Cardiac muscle cell (in vitro differentiated cells and primary cell): Measurements from ENCODE around the gene F2R. TPM values are rescaled to one million over a fixed set of nuclear protein-coding genes. Genes with fewer than 3 reads are reported as not detected.

ENCODE experiments used
- DNase-seq, 2 donors: peaks; one replicate each; pipeline versions ENCODE4 v3.0.0 to v3.0.0-alpha.2; 2010 to 2017; ENCODE audit warnings: low read depth in 1 of 2, low spot score in 1 of 2
- H3K27ac ChIP-seq: fragments of 200-600 bp; sonication (generic); 2 replicates; pipeline ENCODE4 v1.5.1; 2016
- H3K27me3 ChIP-seq: fragments of 200-600 bp; sonication (generic); 2 replicates; pipeline ENCODE4 v1.6.0; 2016; ENCODE audit warnings: control low read depth
- H3K36me3 ChIP-seq: fragments of 200-600 bp; sonication (generic); 2 replicates; pipeline ENCODE4 v1.5.1; 2016; ENCODE audit warnings: control low read depth
- H3K4me1 ChIP-seq: fragments of 200-600 bp; sonication (generic); 2 replicates; pipeline ENCODE4 v1.8.1; 2017; ENCODE audit warnings: low read depth, mild to moderate bottlenecking, mixed run types
- H3K4me3 ChIP-seq: fragments of 200-600 bp; sonication (generic); 2 replicates; pipeline ENCODE4 v1.5.1; 2016; ENCODE audit warnings: mild to moderate bottlenecking
- H3K9me3 ChIP-seq: fragments of 200-600 bp; sonication (generic); 2 replicates; pipeline ENCODE4 v1.5.1; 2017; ENCODE audit warnings: low read depth, mild to moderate bottlenecking, control low read depth
- polyA plus RNA-seq: library from polyadenylated mRNA; unstranded; fragments of >200 nt; fragmentation: Nextera tagmentation; extraction: Ambion mirVana; gene quantifications from 2 replicates; pipeline ENCODE4 v1.2.1, GENCODE V29; 2016
- total RNA-seq: library from RNA; depleted of rRNA; stranded (reverse); fragments of >200 nt; gene quantifications from 2 replicates; pipeline ENCODE4 v1.2.3, GENCODE V29; 2016
- TF ChIP-seq, protein P1 (sequence below): IDR thresholded peaks from 2 replicates; pipeline ENCODE4 v1.5.1; 2012; ENCODE audit warnings: low read depth, mild to moderate bottlenecking, low read length

The F2R gene
- total and polyA plus RNA-seq, 2 experiments from 2014 or later: 13.4 to 16.6 TPM

DNA sequence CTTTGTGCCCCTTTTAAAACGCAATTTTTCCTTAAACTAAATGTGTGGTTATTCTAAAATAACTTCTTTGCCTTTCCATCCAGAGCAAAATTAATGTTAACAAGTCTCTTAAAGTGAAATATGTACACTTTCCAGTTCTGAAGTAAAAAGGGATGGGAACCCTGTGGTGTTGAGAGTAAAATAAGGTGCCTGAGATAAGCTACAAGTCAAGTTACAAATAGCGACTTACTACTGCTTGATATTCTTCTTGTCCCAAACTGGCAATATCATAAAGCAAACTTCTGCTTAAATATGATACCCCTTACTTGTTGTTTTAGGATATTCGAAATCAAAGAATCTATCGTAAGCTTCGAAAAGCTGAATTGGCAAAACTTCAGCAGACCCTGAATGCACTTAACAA is 18.3 kb upstream of the F2R start:
- Histone ChIP-seq H3K4me3 (no peak overlapping the region), H3K4me1 (no peaks in the 10 kb centered on the region), H3K9me3 (no peaks in the 10 kb centered on the region), H3K36me3 (no peaks in the 10 kb centered on the region), H3K27me3 (no peaks in the 10 kb centered on the region), H3K27ac (no peak overlapping the region)
- TF ChIP-seq, protein P1, sequence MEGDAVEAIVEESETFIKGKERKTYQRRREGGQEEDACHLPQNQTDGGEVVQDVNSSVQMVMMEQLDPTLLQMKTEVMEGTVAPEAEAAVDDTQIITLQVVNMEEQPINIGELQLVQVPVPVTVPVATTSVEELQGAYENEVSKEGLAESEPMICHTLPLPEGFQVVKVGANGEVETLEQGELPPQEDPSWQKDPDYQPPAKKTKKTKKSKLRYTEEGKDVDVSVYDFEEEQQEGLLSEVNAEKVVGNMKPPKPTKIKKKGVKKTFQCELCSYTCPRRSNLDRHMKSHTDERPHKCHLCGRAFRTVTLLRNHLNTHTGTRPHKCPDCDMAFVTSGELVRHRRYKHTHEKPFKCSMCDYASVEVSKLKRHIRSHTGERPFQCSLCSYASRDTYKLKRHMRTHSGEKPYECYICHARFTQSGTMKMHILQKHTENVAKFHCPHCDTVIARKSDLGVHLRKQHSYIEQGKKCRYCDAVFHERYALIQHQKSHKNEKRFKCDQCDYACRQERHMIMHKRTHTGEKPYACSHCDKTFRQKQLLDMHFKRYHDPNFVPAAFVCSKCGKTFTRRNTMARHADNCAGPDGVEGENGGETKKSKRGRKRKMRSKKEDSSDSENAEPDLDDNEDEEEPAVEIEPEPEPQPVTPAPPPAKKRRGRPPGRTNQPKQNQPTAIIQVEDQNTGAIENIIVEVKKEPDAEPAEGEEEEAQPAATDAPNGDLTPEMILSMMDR: no peak
- no peak for DNase-seq

DNA sequence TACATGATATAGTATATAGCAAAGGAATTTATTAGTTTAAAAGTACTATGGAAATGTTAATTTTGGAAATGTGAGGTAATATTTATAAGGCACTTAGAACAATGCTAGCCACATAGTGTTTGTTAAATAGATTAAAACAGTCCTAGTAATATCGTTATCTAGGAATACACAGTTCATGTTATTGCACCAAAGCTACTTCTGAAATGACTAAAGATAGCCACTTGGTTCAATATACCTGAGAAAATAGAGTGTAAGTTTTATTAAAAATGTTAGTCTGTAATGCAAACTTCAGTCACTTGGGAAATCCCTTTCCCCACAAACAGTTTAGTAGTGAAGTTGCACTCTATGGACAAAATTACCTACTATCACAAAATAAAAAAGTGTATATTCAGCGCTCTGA is 15.4 kb upstream of the F2R start:
- no peaks in the 10 kb centered on the region for H3K36me3 ChIP-seq
- TF ChIP-seq, protein P1: no peak
- H3K4me3 ChIP-seq: no peak overlapping the region
- H3K9me3 ChIP-seq: no peaks in the 10 kb centered on the region
- H3K27me3 ChIP-seq: no peaks in the 10 kb centered on the region
- H3K27ac ChIP-seq: no peak overlapping the region
- no peaks in the 10 kb centered on the region for H3K4me1 ChIP-seq
- DNase-seq: no peak

DNA sequence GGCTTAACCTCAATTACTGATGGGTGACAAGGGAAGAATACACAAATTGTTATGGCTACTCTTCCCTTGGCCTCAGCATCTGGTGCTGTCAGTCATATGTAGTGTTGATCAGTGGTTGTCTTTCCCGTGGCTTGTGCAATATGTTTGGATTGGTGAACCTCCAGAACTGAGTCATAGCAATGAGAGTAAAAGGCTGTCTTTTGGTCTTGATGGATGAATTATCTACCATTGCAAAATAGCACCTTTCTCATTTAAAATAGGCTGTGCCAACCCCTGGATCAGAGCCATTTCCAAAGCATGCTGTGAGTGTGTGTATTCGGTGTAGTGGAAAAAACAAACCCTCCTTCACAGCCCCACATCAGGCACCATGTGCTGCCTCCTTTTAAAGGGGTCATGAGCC is 14.6 kb upstream of the F2R start:
- Histone ChIP-seq H3K4me1 (no peaks in the 10 kb centered on the region), H3K27me3 (no peaks in the 10 kb centered on the region), H3K27ac (no peak overlapping the region), H3K36me3 (no peaks in the 10 kb centered on the region), H3K4me3 (no peak overlapping the region), H3K9me3 (no peaks in the 10 kb centered on the region)
- TF ChIP-seq, protein P1: no peak
- DNase-seq: peak in 1 of 2 donors; percentile 79

DNA sequence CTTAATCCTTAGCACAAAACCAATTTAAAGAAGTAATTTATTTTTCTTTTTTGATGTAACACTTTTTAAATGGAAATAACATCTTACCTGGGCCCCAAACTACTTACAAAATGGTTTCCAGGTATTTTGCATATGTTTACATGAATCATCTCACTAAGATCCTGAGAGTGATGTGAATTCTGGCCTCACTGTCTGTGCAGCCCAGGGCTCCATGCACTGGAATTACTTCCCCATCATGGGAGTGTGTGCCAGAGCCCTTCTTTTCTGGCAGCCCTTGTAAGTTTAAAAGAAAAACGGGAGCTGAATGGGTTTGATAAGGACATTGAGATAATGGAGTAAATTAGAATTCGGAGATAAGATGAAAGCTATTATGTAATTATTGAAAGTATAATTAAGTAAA is 12.2 kb upstream of the F2R start:
- Histone ChIP-seq H3K27ac (no peak overlapping the region), H3K36me3 (no peaks in the 10 kb centered on the region), H3K27me3 (no peaks in the 10 kb centered on the region), H3K9me3 (no peaks in the 10 kb centered on the region), H3K4me1 (no peaks in the 10 kb centered on the region), H3K4me3 (no peak overlapping the region)
- no peak for DNase-seq
- TF ChIP-seq, protein P1: no peak

DNA sequence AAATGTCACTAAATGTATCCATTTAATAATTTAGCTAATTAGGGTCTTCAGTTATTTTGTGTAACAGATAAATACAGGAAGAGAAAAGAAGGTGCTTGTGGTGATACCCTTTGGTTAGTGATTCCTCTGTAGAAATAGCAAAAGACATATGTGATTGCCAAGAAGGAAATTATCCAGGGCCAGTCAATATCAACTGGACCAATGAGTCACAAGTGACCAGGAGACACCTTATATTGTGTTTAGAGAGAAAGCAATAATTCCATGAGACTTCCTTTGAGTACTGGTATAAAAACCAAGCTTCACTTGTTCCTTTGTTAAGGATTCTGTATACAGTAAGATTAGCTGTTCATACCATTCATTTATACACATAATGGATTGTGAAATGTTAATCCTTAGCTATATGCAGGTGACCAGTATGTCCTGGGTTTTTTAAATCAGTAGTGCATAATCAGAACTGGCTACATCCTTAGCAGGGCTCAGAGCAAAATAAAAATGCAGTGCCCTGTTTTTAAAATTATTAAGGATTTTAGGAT is 11.7 kb upstream of the F2R start:
- H3K36me3 ChIP-seq: no peaks in the 10 kb centered on the region
- no peak overlapping the region for H3K27ac ChIP-seq
- H3K27me3 ChIP-seq: no peaks in the 10 kb centered on the region
- no peaks in the 10 kb centered on the region for H3K4me1 ChIP-seq
- TF ChIP-seq, protein P1: no peak
- no peak overlapping the region for H3K4me3 ChIP-seq
- H3K9me3 ChIP-seq: no peaks in the 10 kb centered on the region
- no peak for DNase-seq

DNA sequence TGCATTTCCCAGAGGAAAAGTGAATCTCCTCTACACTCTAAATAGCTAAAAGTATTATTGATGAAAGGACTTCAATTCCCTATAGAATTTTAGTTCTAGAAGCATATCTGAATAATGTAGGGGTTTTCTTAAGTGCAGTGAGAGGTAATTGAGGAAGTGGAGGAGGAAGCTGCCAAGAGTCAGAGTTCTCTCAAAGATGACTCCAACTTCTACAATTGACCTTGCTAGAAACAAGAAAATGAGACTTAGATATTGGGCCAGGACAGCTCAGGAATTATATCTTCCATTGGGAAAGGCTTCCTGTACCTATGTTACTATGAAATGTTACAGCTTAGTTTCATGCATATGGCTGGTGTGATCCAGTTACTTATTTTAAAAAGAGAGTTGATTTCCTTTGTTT is 10.4 kb upstream of the F2R start:
- H3K4me3 ChIP-seq: no peak overlapping the region
- TF ChIP-seq, protein P1: no peak
- H3K36me3 ChIP-seq: no peaks in the 10 kb centered on the region
- DNase-seq: no peak
- no peaks in the 10 kb centered on the region for H3K27me3 ChIP-seq
- no peaks in the 10 kb centered on the region for H3K4me1 ChIP-seq
- H3K9me3 ChIP-seq: no peaks in the 10 kb centered on the region
- no peak overlapping the region for H3K27ac ChIP-seq
